ENCODE data around the gene IL13. TPM values are rescaled to one million over a fixed set of nuclear protein-coding genes. Genes with fewer than 3 reads are reported as not detected.
"Not testable (repeated sequence)": the region's sequence is repeated elsewhere in the genome, so short reads cannot be mapped to it uniquely, and the experiment has no call there.

IL13 gene
- total RNA-seq, 1 donor from 2014 or later, result not detected

DNA sequence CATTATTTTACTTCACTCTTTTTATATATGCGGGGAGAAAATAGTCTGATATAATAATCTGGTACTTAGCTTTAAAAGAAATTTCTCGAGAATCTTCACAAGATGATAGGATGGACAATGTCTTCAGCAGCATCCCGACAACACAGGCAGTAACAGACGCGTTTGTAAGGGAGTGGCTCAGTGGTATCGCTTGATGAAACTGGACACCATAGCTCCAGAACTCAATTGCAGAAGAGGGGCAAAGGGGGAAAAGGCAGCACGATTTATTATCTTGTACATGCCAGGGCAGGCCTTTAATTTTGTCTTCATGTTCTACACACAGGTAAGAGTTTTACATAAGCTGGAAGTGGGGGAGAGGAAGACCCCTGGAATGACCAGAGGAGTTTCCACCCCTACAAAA lies 31.5 kb downstream of the IL13 start:
- Histone ChIP-seq H3K9ac (no peak overlapping the region), H3K27ac (no peak overlapping the region), H3F3A (ENCODE audit: low read depth) (no peaks in the 10 kb centered on the region), H3K9me3 (ENCODE audit: low read depth) (no peaks in the 10 kb centered on the region), H4K20me1 (ENCODE audit: low read depth) (no peaks in the 10 kb centered on the region), H3K4me3 (no peak overlapping the region), H2AFZ (replicated peaks) (no peak overlapping the region), H3K4me1 (no peaks in the 10 kb centered on the region), H3K79me2 (ENCODE audit: low read depth) (no peaks in the 10 kb centered on the region), H3K36me3 (peaks cover 3% of the 10 kb centered on the region), H3K27me3 (no peaks in the 10 kb centered on the region), H3K4me2 (no peak overlapping the region)
- Mint-ChIP-seq H3K4me1 (no peaks in the 10 kb centered on the region), H3K36me3 (peaks cover 6% of the 10 kb centered on the region), H3K27me3 (ENCODE audit: insufficient read depth, low read depth) (no peaks in the 10 kb centered on the region), H3K27ac (peak overlapping the region; percentile 70), H3K9me3 (no peaks in the 10 kb centered on the region), H3K4me3 (no peak overlapping the region)
- DNase-seq (ENCODE audit: low spot score), result no peak
- TF ChIP-seq EZH2phosphoT487 (IDR thresholded peaks at IDR 0.05), result no peak
- TF ChIP-seq, protein P1, sequence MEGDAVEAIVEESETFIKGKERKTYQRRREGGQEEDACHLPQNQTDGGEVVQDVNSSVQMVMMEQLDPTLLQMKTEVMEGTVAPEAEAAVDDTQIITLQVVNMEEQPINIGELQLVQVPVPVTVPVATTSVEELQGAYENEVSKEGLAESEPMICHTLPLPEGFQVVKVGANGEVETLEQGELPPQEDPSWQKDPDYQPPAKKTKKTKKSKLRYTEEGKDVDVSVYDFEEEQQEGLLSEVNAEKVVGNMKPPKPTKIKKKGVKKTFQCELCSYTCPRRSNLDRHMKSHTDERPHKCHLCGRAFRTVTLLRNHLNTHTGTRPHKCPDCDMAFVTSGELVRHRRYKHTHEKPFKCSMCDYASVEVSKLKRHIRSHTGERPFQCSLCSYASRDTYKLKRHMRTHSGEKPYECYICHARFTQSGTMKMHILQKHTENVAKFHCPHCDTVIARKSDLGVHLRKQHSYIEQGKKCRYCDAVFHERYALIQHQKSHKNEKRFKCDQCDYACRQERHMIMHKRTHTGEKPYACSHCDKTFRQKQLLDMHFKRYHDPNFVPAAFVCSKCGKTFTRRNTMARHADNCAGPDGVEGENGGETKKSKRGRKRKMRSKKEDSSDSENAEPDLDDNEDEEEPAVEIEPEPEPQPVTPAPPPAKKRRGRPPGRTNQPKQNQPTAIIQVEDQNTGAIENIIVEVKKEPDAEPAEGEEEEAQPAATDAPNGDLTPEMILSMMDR (IDR thresholded peaks at IDR 0.05), result no peak
- no peak for TF ChIP-seq EZH2 (IDR thresholded peaks at IDR 0.05)

DNA sequence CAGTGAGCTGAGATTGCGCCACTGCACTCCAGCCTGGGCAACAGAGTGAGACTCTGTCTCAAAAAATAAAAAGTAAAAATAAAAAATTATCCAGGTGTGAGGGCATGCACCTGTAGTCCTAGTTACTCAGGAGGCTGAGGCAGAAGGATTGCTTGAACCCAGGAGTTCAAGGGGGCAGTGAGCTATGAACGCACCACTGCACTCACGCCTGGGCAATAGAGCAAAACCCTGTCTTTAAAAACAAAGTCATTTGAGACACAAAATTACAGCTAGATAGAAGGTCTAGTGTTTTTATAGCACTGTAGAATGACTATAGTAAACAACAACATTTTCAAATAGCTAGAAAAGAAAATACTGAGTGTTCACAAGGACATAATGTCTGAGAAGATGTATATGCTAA lies 32.2 kb downstream of the IL13 start:
- Histone ChIP-seq H3K9me3 (ENCODE audit: low read depth) (no peaks in the 10 kb centered on the region), H3K4me1 (no peaks in the 10 kb centered on the region), H3K79me2 (ENCODE audit: low read depth) (no peaks in the 10 kb centered on the region), H4K20me1 (ENCODE audit: low read depth) (no peaks in the 10 kb centered on the region), H3F3A (ENCODE audit: low read depth) (no peaks in the 10 kb centered on the region), H3K4me2 (no peak overlapping the region), H3K27me3 (no peaks in the 10 kb centered on the region), H3K4me3 (no peak overlapping the region), H2AFZ (replicated peaks) (no peak overlapping the region), H3K9ac (no peak overlapping the region), H3K36me3 (peaks cover 3% of the 10 kb centered on the region), H3K27ac (no peak overlapping the region)
- H3K27ac Mint-ChIP-seq, result no peak overlapping the region
- H3K27me3 Mint-ChIP-seq (ENCODE audit: insufficient read depth, low read depth), result no peaks in the 10 kb centered on the region
- H3K4me1 Mint-ChIP-seq, result no peaks in the 10 kb centered on the region
- TF ChIP-seq EZH2phosphoT487 (IDR thresholded peaks at IDR 0.05), result no peak
- no peak for TF ChIP-seq EZH2 (IDR thresholded peaks at IDR 0.05)
- TF ChIP-seq, protein P1 (IDR thresholded peaks at IDR 0.05), result no peak
- no peak for DNase-seq (ENCODE audit: low spot score)
- H3K4me3 Mint-ChIP-seq, result no peak overlapping the region
- peaks cover 6% of the 10 kb centered on the region for H3K36me3 Mint-ChIP-seq
- H3K9me3 Mint-ChIP-seq, result no peaks in the 10 kb centered on the region

- H3K4me3 Mint-ChIP-seq; H3K27me3 ChIP-seq; H3F3A ChIP-seq (ENCODE audit: low read depth); H3K36me3 Mint-ChIP-seq; H3K9me3 Mint-ChIP-seq; H3K27ac ChIP-seq; H3K36me3 ChIP-seq; H3K27ac Mint-ChIP-seq; H3K9me3 ChIP-seq (ENCODE audit: low read depth); H4K20me1 ChIP-seq (ENCODE audit: low read depth); DNase-seq (ENCODE audit: low spot score); H3K9ac ChIP-seq; H3K27me3 Mint-ChIP-seq (ENCODE audit: insufficient read depth, low read depth); H3K4me2 ChIP-seq; H3K4me1 Mint-ChIP-seq; H3K4me3 ChIP-seq; H3K79me2 ChIP-seq (ENCODE audit: low read depth); H3K4me1 ChIP-seq; H2AFZ ChIP-seq (replicated peaks): not testable (repeated sequence)
Measured at GRCh38 chr5:132691755-132692631, 34.0 kb downstream of the IL13 start.

DNA sequence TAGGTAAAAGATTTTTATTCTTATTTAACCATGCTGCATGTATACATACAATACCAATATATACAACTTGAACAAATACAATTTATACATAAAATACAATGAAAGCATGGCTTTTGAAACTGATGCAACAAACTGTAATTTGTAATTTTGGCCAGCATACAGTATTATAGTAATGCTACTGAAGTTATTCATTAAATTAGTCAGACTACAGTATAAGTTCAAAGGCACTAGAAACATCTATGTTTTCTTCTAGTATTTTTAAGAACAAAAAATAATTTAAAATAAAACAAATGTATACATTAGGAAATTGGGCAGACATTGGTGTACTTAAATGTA lies 34.6 kb downstream of the IL13 start:
- TF ChIP-seq, protein P1 (IDR thresholded peaks at IDR 0.05), result no peak
- TF ChIP-seq EZH2 (IDR thresholded peaks at IDR 0.05) (no peak), EZH2phosphoT487 (IDR thresholded peaks at IDR 0.05) (no peak)
- peaks cover 5% of the 10 kb centered on the region for H3K36me3 Mint-ChIP-seq
- no peaks in the 10 kb centered on the region for H3K27me3 ChIP-seq
- DNase-seq (ENCODE audit: low spot score), result no peak
- no peaks in the 10 kb centered on the region for H3K4me1 ChIP-seq
- H3K4me3 ChIP-seq, result no peak overlapping the region
- no peak overlapping the region for H3K27ac ChIP-seq
- no peaks in the 10 kb centered on the region for H4K20me1 ChIP-seq (ENCODE audit: low read depth)
- peaks cover 3% of the 10 kb centered on the region for H3K36me3 ChIP-seq
- no peaks in the 10 kb centered on the region for H3K4me1 Mint-ChIP-seq
- H2AFZ ChIP-seq (replicated peaks), result no peak overlapping the region
- H3K4me3 Mint-ChIP-seq, result no peak overlapping the region
- no peaks in the 10 kb centered on the region for H3F3A ChIP-seq (ENCODE audit: low read depth)
- H3K9me3 Mint-ChIP-seq, result no peaks in the 10 kb centered on the region
- no peaks in the 10 kb centered on the region for H3K79me2 ChIP-seq (ENCODE audit: low read depth)
- H3K9me3 ChIP-seq (ENCODE audit: low read depth), result no peaks in the 10 kb centered on the region
- no peak overlapping the region for H3K4me2 ChIP-seq
- no peaks in the 10 kb centered on the region for H3K27me3 Mint-ChIP-seq (ENCODE audit: insufficient read depth, low read depth)
- H3K27ac Mint-ChIP-seq, result no peak overlapping the region
- no peak overlapping the region for H3K9ac ChIP-seq

Measured in neural progenitor cell (in vitro differentiated cells).